Stimulated activated naive CD8-positive, alpha-beta T cell treated with anti-CD3 and anti-CD28 coated beads, Interleukin-15, Interleukin-2, amounts not matched to agents 100 ng/mL and 50 ng/mL, for 24 hours (primary cell): Measurements from ENCODE around the gene PLXNB3.

ENCODE experiments used
- H3K27ac Mint-ChIP-seq: one replicate; pipeline ENCODE4 v1.8.0; 2021; ENCODE audit warnings: mild to moderate bottlenecking, mixed read lengths
- H3K27me3 Mint-ChIP-seq: one replicate; pipeline ENCODE4 v1.8.0; 2021; ENCODE audit warnings: mixed read lengths
- H3K36me3 Mint-ChIP-seq: one replicate; pipeline ENCODE4 v1.8.0; 2021; ENCODE audit warnings: low read depth, mixed read lengths
- H3K4me1 Mint-ChIP-seq: one replicate; pipeline ENCODE4 v1.8.0; 2021; ENCODE audit warnings: low read depth, mixed read lengths
- H3K4me3 Mint-ChIP-seq: one replicate; pipeline ENCODE4 v1.8.0; 2021; ENCODE audit warnings: mild to moderate bottlenecking, mixed read lengths
- H3K9me3 Mint-ChIP-seq: one replicate; pipeline ENCODE4 v1.8.0; 2021; ENCODE audit warnings: mixed read lengths

The PLXNB3 gene

GRCh38 chrX:153773218-153773611 is 9.2 kb downstream of the PLXNB3 start:
- no peaks in the 10 kb centered on the region for H3K27me3 Mint-ChIP-seq

GRCh38 chrX:153773741-153774575 is 9.9 kb downstream of the PLXNB3 start:
- Mint-ChIP-seq H3K4me1 (no peaks in the 10 kb centered on the region), H3K27ac (no peak overlapping the region), H3K36me3 (no peaks in the 10 kb centered on the region), H3K9me3 (no peaks in the 10 kb centered on the region), H3K27me3 (no peaks in the 10 kb centered on the region), H3K4me3 (no peak overlapping the region)

More at GRCh38 chrX:153773218-153773611, 9.2 kb downstream of the PLXNB3 start:
- no peaks in the 10 kb centered on the region for H3K9me3 Mint-ChIP-seq
- H3K27ac Mint-ChIP-seq, result no peak overlapping the region
- no peaks in the 10 kb centered on the region for H3K36me3 Mint-ChIP-seq
- no peak overlapping the region for H3K4me3 Mint-ChIP-seq
- peaks cover under 1% of the 10 kb centered on the region for H3K4me1 Mint-ChIP-seq

GRCh38 chrX:153774576-153775292 is 10.7 kb downstream of the PLXNB3 start:
- no peak overlapping the region for H3K27ac Mint-ChIP-seq
- no peaks in the 10 kb centered on the region for H3K9me3 Mint-ChIP-seq
- H3K36me3 Mint-ChIP-seq, result no peaks in the 10 kb centered on the region
- H3K4me1 Mint-ChIP-seq, result no peaks in the 10 kb centered on the region
- H3K27me3 Mint-ChIP-seq, result no peaks in the 10 kb centered on the region
- no peak overlapping the region for H3K4me3 Mint-ChIP-seq

- Mint-ChIP-seq H3K9me3 (no peaks in the 10 kb centered on the region), H3K4me3 (no peak overlapping the region), H3K36me3 (no peaks in the 10 kb centered on the region), H3K4me1 (peaks cover 5% of the 10 kb centered on the region), H3K27ac (no peak overlapping the region), H3K27me3 (no peaks in the 10 kb centered on the region)
Observed at GRCh38 chrX:153775293-153776119, 11.5 kb downstream of the PLXNB3 start.

- Mint-ChIP-seq H3K4me1 (peaks cover 5% of the 10 kb centered on the region), H3K36me3 (no peaks in the 10 kb centered on the region), H3K9me3 (no peaks in the 10 kb centered on the region), H3K27me3 (no peaks in the 10 kb centered on the region), H3K4me3 (no peak overlapping the region), H3K27ac (no peak overlapping the region)
Observed at GRCh38 chrX:153776120-153776599, 12.1 kb downstream of the PLXNB3 start.

- H3K4me1 Mint-ChIP-seq, result peaks cover 5% of the 10 kb centered on the region
- no peak overlapping the region for H3K4me3 Mint-ChIP-seq
- no peaks in the 10 kb centered on the region for H3K36me3 Mint-ChIP-seq
- no peaks in the 10 kb centered on the region for H3K9me3 Mint-ChIP-seq
- no peaks in the 10 kb centered on the region for H3K27me3 Mint-ChIP-seq
- H3K27ac Mint-ChIP-seq, result no peak overlapping the region
Observed at GRCh38 chrX:153776611-153777045, 12.6 kb downstream of the PLXNB3 start.

GRCh38 chrX:153777261-153778090 is 13.4 kb downstream of the PLXNB3 start:
- H3K9me3 Mint-ChIP-seq, result no peaks in the 10 kb centered on the region
- H3K4me1 Mint-ChIP-seq, result peaks cover 5% of the 10 kb centered on the region
- H3K27me3 Mint-ChIP-seq, result no peaks in the 10 kb centered on the region
- no peak overlapping the region for H3K27ac Mint-ChIP-seq
- no peak overlapping the region for H3K4me3 Mint-ChIP-seq
- no peaks in the 10 kb centered on the region for H3K36me3 Mint-ChIP-seq

- H3K36me3 Mint-ChIP-seq, result no peaks in the 10 kb centered on the region
- no peak overlapping the region for H3K27ac Mint-ChIP-seq
Observed at GRCh38 chrX:153778181-153778580, 14.1 kb downstream of the PLXNB3 start.

GRCh38 chrX:153778684-153779101 is 14.6 kb downstream of the PLXNB3 start:
- no peak overlapping the region for H3K27ac Mint-ChIP-seq
- H3K27me3 Mint-ChIP-seq, result no peaks in the 10 kb centered on the region
- no peaks in the 10 kb centered on the region for H3K36me3 Mint-ChIP-seq
- H3K9me3 Mint-ChIP-seq, result no peaks in the 10 kb centered on the region
- peaks cover 5% of the 10 kb centered on the region for H3K4me1 Mint-ChIP-seq
- H3K4me3 Mint-ChIP-seq, result no peak overlapping the region

More at GRCh38 chrX:153778181-153778580, 14.1 kb downstream of the PLXNB3 start:
- Mint-ChIP-seq H3K4me3 (no peak overlapping the region), H3K4me1 (peaks cover 5% of the 10 kb centered on the region), H3K9me3 (no peaks in the 10 kb centered on the region), H3K27me3 (no peaks in the 10 kb centered on the region)

- Mint-ChIP-seq H3K4me3 (no peak overlapping the region), H3K27me3 (no peaks in the 10 kb centered on the region), H3K9me3 (no peaks in the 10 kb centered on the region), H3K36me3 (no peaks in the 10 kb centered on the region), H3K4me1 (peaks cover 5% of the 10 kb centered on the region), H3K27ac (no peak overlapping the region)
Observed at GRCh38 chrX:153779891-153780677, 16.0 kb downstream of the PLXNB3 start.

GRCh38 chrX:153780678-153781427 is 16.8 kb downstream of the PLXNB3 start, which contains the start of gene SRPK3:
Gene SRPK3 (plus strand): TSS chrX:153781041. CDS start chrX:153781087, 46 bp downstream.
- Mint-ChIP-seq H3K4me3 (no peak within 1 kb of the TSS), H3K9me3 (no peaks in the 10 kb centered on the region), H3K36me3 (no peaks in the 10 kb centered on the region), H3K27ac (no peak within 1 kb of the TSS), H3K27me3 (no peaks in the 10 kb centered on the region), H3K4me1 (peaks cover 5% of the 10 kb centered on the region)

- H3K36me3 Mint-ChIP-seq, result peaks cover 4% of the 10 kb centered on the region
- H3K27ac Mint-ChIP-seq, result no peak overlapping the region
- no peaks in the 10 kb centered on the region for H3K9me3 Mint-ChIP-seq
- H3K4me1 Mint-ChIP-seq, result peaks cover 5% of the 10 kb centered on the region
- H3K4me3 Mint-ChIP-seq, result no peak overlapping the region
- no peaks in the 10 kb centered on the region for H3K27me3 Mint-ChIP-seq
Observed at GRCh38 chrX:153781428-153782047, 17.5 kb downstream of the PLXNB3 start.
